TTC549 (cell line): Measurements from ENCODE around the gene GLYATL1B.
"Not testable (repeated sequence)": the region's sequence is repeated elsewhere in the genome, so short reads cannot be mapped to it uniquely, and the experiment has no call there.

Experiments
- FAIRE-seq: peaks from 2 replicates; lab custom pipeline; 2012; peaks lifted over from hg19 to GRCh38; lab: Jason Lieb, UNC

The GLYATL1B gene

GRCh38 chr11:59086007-59086406, at the start of gene GLYATL1B:
GLYATL1B (plus strand) TSS chr11:59086307; CDS start chr11:59086307, 0 bp downstream.
- FAIRE-seq, result not testable (repeated sequence)

GRCh38 chr11:59036542-59036941, 49.6 kb upstream of the GLYATL1B start:
- not testable (repeated sequence) for FAIRE-seq

- not testable (repeated sequence) for FAIRE-seq
Observed at GRCh38 chr11:59037434-59037833, 48.7 kb upstream of the GLYATL1B start.

GRCh38 chr11:59040607-59041006, 45.5 kb upstream of the GLYATL1B start:
- no peak for FAIRE-seq

- FAIRE-seq, result not testable (repeated sequence)
Observed at GRCh38 chr11:59051383-59051782, 34.7 kb upstream of the GLYATL1B start.

GRCh38 chr11:59052355-59052754, 33.8 kb upstream of the GLYATL1B start:
- FAIRE-seq, result not testable (repeated sequence)

GRCh38 chr11:59053387-59053786, 32.7 kb upstream of the GLYATL1B start:
- FAIRE-seq, result no peak

- not testable (repeated sequence) for FAIRE-seq
Observed at GRCh38 chr11:59058120-59059033, 27.7 kb upstream of the GLYATL1B start.

GRCh38 chr11:59060096-59060495, 26.0 kb upstream of the GLYATL1B start:
- not testable (repeated sequence) for FAIRE-seq

- FAIRE-seq, result no peak
Observed at GRCh38 chr11:59062602-59063529, 23.2 kb upstream of the GLYATL1B start.

GRCh38 chr11:59063996-59064727, 21.9 kb upstream of the GLYATL1B start:
- FAIRE-seq, result not testable (repeated sequence)

GRCh38 chr11:59069087-59069486, 17.0 kb upstream of the GLYATL1B start:
- no peak for FAIRE-seq

GRCh38 chr11:59076876-59077571, 9.1 kb upstream of the GLYATL1B start:
- no peak for FAIRE-seq

- no peak for FAIRE-seq
Observed at GRCh38 chr11:59078435-59078834, 7.7 kb upstream of the GLYATL1B start.

- no peak for FAIRE-seq
Observed at GRCh38 chr11:59079086-59079485, 7.0 kb upstream of the GLYATL1B start.

GRCh38 chr11:59080421-59080820, 5.7 kb upstream of the GLYATL1B start:
- FAIRE-seq, result not testable (repeated sequence)

GRCh38 chr11:59081430-59082020, 4.6 kb upstream of the GLYATL1B start:
- not testable (repeated sequence) for FAIRE-seq

GRCh38 chr11:59088162-59088561, 2.1 kb downstream of the GLYATL1B start:
- no peak for FAIRE-seq

- FAIRE-seq, result not testable (repeated sequence)
Observed at GRCh38 chr11:59093576-59093975, 7.5 kb downstream of the GLYATL1B start.

- FAIRE-seq, result not testable (repeated sequence)
Observed at GRCh38 chr11:59095225-59095624, 9.1 kb downstream of the GLYATL1B start.
